Activated T-helper 1 cell treated with Interleukin-2 at 50 U/mL for 16 hours (primary cell): ENCODE measurements around the gene ATP2A3.
"Not testable (repeated sequence)": the region's sequence is repeated elsewhere in the genome, so short reads cannot be mapped to it uniquely, and the experiment has no call there.

Experiments used
- DNase-seq: peaks from one replicate; pipeline ENCODE4 v3.0.0-alpha.2; 2020; ENCODE audit warnings: low read depth

Gene ATP2A3

GRCh38 chr17:3954976-3955672 lies 9.1 kb downstream of the ATP2A3 start:
- DNase-seq = no peak

- DNase-seq = no peak
These were observed 10.2 kb downstream of the ATP2A3 start for GRCh38 chr17:3954086-3954485.

GRCh38 chr17:3953542-3953941 lies 10.7 kb downstream of the ATP2A3 start:
- DNase-seq = no peak

GRCh38 chr17:3952186-3952585 lies 12.1 kb downstream of the ATP2A3 start:
- DNase-seq = no peak

GRCh38 chr17:3951420-3951819 lies 12.8 kb downstream of the ATP2A3 start:
- DNase-seq = no peak

- DNase-seq = no peak
These were observed 13.2 kb downstream of the ATP2A3 start for GRCh38 chr17:3951003-3951402.

GRCh38 chr17:3950584-3950983 lies 13.7 kb downstream of the ATP2A3 start:
- no peak for DNase-seq

GRCh38 chr17:3949418-3949817 lies 14.8 kb downstream of the ATP2A3 start:
- no peak for DNase-seq

GRCh38 chr17:3948551-3948950 lies 15.7 kb downstream of the ATP2A3 start:
- DNase-seq = not testable (repeated sequence)

GRCh38 chr17:3947318-3947810 lies 16.9 kb downstream of the ATP2A3 start:
- no peak for DNase-seq

GRCh38 chr17:3946711-3947235 lies 17.5 kb downstream of the ATP2A3 start:
- no peak for DNase-seq

GRCh38 chr17:3944485-3945388 lies 19.5 kb downstream of the ATP2A3 start:
- no peak for DNase-seq

GRCh38 chr17:3943240-3943891 lies 20.9 kb downstream of the ATP2A3 start:
- no peak for DNase-seq

- DNase-seq = no peak
These were observed 23.1 kb downstream of the ATP2A3 start for GRCh38 chr17:3940965-3941698.

GRCh38 chr17:3937359-3937758 lies 26.9 kb downstream of the ATP2A3 start:
- no peak for DNase-seq

GRCh38 chr17:3935825-3936355 lies 28.3 kb downstream of the ATP2A3 start:
- DNase-seq = no peak

GRCh38 chr17:3935140-3935542 lies 29.1 kb downstream of the ATP2A3 start:
- DNase-seq = no peak

- no peak for DNase-seq
These were observed 34.5 kb downstream of the ATP2A3 start for GRCh38 chr17:3929764-3930163.

- DNase-seq = no peak
These were observed 35.1 kb downstream of the ATP2A3 start for GRCh38 chr17:3929181-3929580.

GRCh38 chr17:3928406-3928805 lies 35.8 kb downstream of the ATP2A3 start:
- no peak for DNase-seq

- no peak for DNase-seq
These were observed 36.5 kb downstream of the ATP2A3 start for GRCh38 chr17:3927628-3928340.
